Breast epithelium (tissue), 3 donors: Measurements from ENCODE around the gene HOXB5.

Experiments
- POLR2A ChIP-seq: fragments of 450-650 bp; IDR thresholded peaks from one replicate; pipeline ENCODE4 v1.6.1; 2016; ENCODE audit warnings: antibody characterized with exemption, mild to moderate bottlenecking, moderate library complexity
- POLR2AphosphoS5 ChIP-seq, 3 donors: sonication (generic); formaldehyde crosslinking; IDR thresholded peaks; one replicate each; pipeline ENCODE4 v1.6.1; 2017; ENCODE audit warnings: antibody characterized with exemption in 3 of 3
- TF ChIP-seq, protein P1 (sequence below), 3 donors: fragments of 450-650 bp; IDR thresholded peaks; one replicate each; pipeline ENCODE4 v1.5.1; 2016 to 2017; ENCODE audit warnings: antibody characterized with exemption in 3 of 3, mild to moderate bottlenecking in 3 of 3, moderate library complexity in 3 of 3

DNA sequence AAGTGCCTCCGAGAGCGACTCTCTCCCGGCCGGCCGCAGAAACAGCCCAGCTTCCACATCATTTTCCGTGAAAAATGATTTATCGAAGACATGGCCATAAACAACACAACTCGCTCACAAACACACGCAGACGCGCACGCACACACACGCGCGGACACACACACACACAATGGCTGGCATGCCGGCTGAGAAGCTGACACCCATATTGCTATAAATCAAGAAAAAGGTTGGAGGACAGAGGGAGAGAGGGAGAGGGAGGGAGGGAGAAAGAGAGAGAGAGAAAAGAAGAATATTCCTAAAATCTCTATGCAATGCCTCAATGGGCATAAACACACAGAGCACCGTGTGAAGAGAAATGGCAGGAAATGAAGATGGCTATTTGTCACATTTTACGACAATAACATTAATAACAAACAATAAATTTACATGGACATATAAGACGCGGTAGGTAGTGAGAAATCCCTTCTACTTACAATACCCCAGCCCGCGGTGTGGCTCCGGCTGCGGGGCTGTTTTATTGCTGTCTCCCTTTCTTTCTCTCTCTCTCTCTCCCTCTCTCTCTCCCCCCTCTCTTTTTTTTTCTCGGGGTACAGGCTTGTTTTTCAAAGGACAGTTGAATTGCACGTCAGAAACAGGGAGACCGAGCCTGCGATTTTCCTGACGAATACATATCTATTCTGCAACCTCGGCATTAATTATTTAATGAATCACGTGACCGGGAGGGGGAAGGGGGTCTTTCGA lies 24.9 kb downstream of the HOXB5 start:
- TF ChIP-seq POLR2A (no peak), POLR2AphosphoS5 (IDR thresholded peaks at IDR 0.05) (peak in 2 of 3 donors; percentile 12 to 16)
- TF ChIP-seq, protein P1, sequence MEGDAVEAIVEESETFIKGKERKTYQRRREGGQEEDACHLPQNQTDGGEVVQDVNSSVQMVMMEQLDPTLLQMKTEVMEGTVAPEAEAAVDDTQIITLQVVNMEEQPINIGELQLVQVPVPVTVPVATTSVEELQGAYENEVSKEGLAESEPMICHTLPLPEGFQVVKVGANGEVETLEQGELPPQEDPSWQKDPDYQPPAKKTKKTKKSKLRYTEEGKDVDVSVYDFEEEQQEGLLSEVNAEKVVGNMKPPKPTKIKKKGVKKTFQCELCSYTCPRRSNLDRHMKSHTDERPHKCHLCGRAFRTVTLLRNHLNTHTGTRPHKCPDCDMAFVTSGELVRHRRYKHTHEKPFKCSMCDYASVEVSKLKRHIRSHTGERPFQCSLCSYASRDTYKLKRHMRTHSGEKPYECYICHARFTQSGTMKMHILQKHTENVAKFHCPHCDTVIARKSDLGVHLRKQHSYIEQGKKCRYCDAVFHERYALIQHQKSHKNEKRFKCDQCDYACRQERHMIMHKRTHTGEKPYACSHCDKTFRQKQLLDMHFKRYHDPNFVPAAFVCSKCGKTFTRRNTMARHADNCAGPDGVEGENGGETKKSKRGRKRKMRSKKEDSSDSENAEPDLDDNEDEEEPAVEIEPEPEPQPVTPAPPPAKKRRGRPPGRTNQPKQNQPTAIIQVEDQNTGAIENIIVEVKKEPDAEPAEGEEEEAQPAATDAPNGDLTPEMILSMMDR (IDR thresholded peaks at IDR 0.05): no peak
